ENCODE results near the gene LRRC41.
"Not testable (repeated sequence)": the region's sequence is repeated elsewhere in the genome, so short reads cannot be mapped to it uniquely, and the experiment has no call there.

LRRC41 gene

GRCh38 chr1:46248122-46248920 is 55.1 kb downstream of the LRRC41 start:
- TF ChIP-seq CTCF (IDR thresholded peaks at IDR 0.05) = peak; percentile 40
- no peak for TF ChIP-seq ZFX (IDR thresholded peaks at IDR 0.05; ENCODE audit: borderline replicate concordance)
- peak overlapping the region; percentile 82 for H3K27ac ChIP-seq

GRCh38 chr1:46247436-46248121 is 55.8 kb downstream of the LRRC41 start, which contains the start of gene RAD54L:
TSS of gene RAD54L (plus strand) at chr1:46247763. CDS start at chr1:46248406, 643 bp downstream.
- no peak for TF ChIP-seq ZFX (IDR thresholded peaks at IDR 0.05; ENCODE audit: borderline replicate concordance)
- no peak for TF ChIP-seq CTCF (IDR thresholded peaks at IDR 0.05)
- H3K27ac ChIP-seq = peak within 1 kb of the TSS; percentile 82

- TF ChIP-seq ZFX (IDR thresholded peaks at IDR 0.05; ENCODE audit: borderline replicate concordance) = no peak
- TF ChIP-seq CTCF (IDR thresholded peaks at IDR 0.05) = no peak
- peak overlapping the region; percentile 57 for H3K27ac ChIP-seq
These were observed 56.6 kb downstream of the LRRC41 start for GRCh38 chr1:46246548-46247435.

GRCh38 chr1:46246136-46246535 is 57.3 kb downstream of the LRRC41 start:
- H3K27ac ChIP-seq = 0 out of 2 replicates have a peak overlapping the region, but pooled peaks have one; percentile 57

DNA sequence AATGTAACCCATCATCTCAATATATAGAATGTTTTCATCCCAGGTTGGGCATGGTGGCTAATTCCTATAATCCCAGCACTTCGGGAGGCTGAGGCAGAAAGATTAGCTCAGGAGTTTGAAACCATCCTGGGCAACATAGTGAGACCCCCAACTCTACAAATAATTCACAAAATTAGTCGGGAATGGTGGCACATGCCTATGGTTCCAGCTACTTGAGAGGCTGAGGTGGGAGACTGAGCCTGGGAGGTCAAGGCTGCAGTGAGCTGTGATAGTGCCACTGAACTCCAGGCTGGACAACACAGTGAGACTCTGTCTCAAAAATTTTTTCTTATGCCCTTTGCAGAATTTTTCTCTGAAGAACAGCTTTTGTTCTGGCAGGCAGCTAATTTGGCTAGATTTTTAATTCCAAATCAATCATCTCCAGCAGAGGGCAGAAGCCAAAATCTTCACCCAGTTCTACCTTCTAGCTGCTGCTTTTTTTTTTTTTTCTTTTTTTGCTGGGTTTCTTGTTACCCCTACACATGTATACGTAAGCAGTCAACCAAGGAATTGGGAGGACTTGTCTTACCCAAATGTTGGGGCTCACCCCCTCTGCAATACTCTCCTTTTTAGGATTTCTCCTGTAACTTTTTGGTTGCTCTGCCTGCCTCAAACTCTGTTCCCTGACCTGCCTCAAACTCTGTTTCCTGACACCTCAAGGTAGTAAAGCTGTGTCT is 58.6 kb downstream of the LRRC41 start:
- H3K27ac ChIP-seq = peak overlapping the region; percentile 12; the same call in 1 of the 2 replicates
- no peak for TF ChIP-seq ZFX (IDR thresholded peaks at IDR 0.05; ENCODE audit: borderline replicate concordance)
- peak; percentile 69 for TF ChIP-seq CTCF (IDR thresholded peaks at IDR 0.05)

- H3K27ac ChIP-seq = not testable (repeated sequence)
These were observed 59.6 kb downstream of the LRRC41 start for GRCh38 chr1:46243831-46244230.

DNA sequence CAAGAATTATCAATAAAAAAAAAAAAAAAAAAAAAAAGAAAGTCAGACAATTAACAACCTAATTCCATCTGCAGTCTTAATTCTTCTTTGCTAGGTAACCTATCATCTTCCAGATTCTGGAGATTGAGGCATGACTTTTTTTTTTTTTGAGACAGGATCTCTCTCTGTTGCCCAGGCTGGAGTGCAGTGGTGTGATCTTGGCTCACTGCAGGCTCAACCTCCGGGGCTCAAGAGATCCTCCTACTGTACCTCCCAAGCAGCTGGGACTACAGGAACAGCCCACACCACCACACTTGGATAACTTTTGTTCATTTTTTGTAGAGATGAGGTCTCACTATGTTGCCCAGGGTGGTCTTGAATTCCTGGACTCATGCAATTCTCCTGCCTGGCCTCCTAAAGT is 60.5 kb downstream of the LRRC41 start:
- no peak overlapping the region for H3K27ac ChIP-seq

GRCh38 chr1:46241733-46242132 is 61.7 kb downstream of the LRRC41 start:
- not testable (repeated sequence) for H3K27ac ChIP-seq

More for the DNA sequence above, 60.5 kb downstream of the LRRC41 start:
- no peak for TF ChIP-seq ZFX (IDR thresholded peaks at IDR 0.05; ENCODE audit: borderline replicate concordance)
- no peak for TF ChIP-seq CTCF (IDR thresholded peaks at IDR 0.05)

DNA sequence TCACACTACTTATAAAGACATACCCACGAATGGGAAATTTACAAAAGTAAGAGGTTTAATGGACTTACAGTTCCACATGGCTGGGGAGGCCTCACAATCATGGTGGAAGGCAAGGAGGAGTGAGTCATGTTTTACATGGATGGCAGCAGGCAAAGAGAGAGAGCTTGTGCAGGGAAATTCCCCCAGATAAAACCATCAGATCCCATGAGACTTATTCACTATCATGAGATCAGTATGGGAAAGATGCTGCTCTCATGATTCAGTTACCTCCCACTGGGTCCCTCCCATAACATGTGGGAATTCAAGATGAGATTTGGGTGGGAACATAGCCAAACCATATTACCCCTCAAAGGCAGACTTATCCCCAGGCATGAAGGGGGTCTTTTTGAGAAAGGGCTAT is 64.6 kb downstream of the LRRC41 start:
- not testable (repeated sequence) for H3K27ac ChIP-seq
